ENCODE results near the gene PROM1.

DNA sequence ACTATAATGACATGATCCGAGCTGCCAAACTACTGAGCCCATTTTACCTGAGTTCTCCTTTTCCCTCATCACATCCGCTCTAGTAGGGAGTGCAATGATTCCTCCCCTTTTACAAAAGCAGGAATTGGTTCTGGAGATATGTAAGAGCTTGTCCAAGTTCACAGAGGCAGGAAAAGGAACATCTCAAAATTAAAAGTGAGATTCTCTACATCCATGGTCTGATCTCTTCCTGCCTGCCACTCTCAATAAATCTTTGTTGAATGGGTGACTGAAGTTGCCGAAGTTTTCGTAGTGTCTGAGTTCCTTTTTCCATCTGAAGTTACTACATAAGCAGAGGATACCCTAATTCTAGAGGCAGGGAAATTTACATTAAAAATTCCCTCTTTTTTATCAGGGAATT, 145.2 kb downstream of the PROM1 start, which contains the start of gene FGFBP1:
- TF ChIP-seq TCF7L2 (IDR thresholded peaks at IDR 0.05; ENCODE audit: borderline replicate concordance, extremely low read depth, insufficient read depth, insufficient read length) (no peak), EZH2phosphoT487 (IDR thresholded peaks at IDR 0.05; ENCODE audit: borderline replicate concordance) (no peak), JUND (IDR thresholded peaks at IDR 0.05) (no peak), EZH2 (IDR thresholded peaks at IDR 0.05) (no peak), EGR1 (IDR thresholded peaks at IDR 0.05; ENCODE audit: low read depth) (no peak), POLR2A (IDR thresholded peaks at IDR 0.05; ENCODE audit: borderline replicate concordance, extremely low read depth, insufficient read depth, insufficient read length) (no peak)
- TF ChIP-seq, protein P1, sequence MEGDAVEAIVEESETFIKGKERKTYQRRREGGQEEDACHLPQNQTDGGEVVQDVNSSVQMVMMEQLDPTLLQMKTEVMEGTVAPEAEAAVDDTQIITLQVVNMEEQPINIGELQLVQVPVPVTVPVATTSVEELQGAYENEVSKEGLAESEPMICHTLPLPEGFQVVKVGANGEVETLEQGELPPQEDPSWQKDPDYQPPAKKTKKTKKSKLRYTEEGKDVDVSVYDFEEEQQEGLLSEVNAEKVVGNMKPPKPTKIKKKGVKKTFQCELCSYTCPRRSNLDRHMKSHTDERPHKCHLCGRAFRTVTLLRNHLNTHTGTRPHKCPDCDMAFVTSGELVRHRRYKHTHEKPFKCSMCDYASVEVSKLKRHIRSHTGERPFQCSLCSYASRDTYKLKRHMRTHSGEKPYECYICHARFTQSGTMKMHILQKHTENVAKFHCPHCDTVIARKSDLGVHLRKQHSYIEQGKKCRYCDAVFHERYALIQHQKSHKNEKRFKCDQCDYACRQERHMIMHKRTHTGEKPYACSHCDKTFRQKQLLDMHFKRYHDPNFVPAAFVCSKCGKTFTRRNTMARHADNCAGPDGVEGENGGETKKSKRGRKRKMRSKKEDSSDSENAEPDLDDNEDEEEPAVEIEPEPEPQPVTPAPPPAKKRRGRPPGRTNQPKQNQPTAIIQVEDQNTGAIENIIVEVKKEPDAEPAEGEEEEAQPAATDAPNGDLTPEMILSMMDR (IDR thresholded peaks at IDR 0.05 in 2 of 3, conservative IDR thresholded peaks at IDR 0.05 in 1 of 3; ENCODE audit: borderline replicate concordance in 1 of 3, insufficient read depth in 1 of 3, low read depth in 2 of 3, low read length in 2 of 3), result no peak
- TF ChIP-seq, protein P2, sequence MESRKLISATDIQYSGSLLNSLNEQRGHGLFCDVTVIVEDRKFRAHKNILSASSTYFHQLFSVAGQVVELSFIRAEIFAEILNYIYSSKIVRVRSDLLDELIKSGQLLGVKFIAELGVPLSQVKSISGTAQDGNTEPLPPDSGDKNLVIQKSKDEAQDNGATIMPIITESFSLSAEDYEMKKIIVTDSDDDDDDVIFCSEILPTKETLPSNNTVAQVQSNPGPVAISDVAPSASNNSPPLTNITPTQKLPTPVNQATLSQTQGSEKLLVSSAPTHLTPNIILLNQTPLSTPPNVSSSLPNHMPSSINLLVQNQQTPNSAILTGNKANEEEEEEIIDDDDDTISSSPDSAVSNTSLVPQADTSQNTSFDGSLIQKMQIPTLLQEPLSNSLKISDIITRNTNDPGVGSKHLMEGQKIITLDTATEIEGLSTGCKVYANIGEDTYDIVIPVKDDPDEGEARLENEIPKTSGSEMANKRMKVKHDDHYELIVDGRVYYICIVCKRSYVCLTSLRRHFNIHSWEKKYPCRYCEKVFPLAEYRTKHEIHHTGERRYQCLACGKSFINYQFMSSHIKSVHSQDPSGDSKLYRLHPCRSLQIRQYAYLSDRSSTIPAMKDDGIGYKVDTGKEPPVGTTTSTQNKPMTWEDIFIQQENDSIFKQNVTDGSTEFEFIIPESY (IDR thresholded peaks at IDR 0.05; ENCODE audit: extremely low read depth, insufficient replicate concordance, low read length), result no peak
- TF ChIP-seq, protein P3, sequence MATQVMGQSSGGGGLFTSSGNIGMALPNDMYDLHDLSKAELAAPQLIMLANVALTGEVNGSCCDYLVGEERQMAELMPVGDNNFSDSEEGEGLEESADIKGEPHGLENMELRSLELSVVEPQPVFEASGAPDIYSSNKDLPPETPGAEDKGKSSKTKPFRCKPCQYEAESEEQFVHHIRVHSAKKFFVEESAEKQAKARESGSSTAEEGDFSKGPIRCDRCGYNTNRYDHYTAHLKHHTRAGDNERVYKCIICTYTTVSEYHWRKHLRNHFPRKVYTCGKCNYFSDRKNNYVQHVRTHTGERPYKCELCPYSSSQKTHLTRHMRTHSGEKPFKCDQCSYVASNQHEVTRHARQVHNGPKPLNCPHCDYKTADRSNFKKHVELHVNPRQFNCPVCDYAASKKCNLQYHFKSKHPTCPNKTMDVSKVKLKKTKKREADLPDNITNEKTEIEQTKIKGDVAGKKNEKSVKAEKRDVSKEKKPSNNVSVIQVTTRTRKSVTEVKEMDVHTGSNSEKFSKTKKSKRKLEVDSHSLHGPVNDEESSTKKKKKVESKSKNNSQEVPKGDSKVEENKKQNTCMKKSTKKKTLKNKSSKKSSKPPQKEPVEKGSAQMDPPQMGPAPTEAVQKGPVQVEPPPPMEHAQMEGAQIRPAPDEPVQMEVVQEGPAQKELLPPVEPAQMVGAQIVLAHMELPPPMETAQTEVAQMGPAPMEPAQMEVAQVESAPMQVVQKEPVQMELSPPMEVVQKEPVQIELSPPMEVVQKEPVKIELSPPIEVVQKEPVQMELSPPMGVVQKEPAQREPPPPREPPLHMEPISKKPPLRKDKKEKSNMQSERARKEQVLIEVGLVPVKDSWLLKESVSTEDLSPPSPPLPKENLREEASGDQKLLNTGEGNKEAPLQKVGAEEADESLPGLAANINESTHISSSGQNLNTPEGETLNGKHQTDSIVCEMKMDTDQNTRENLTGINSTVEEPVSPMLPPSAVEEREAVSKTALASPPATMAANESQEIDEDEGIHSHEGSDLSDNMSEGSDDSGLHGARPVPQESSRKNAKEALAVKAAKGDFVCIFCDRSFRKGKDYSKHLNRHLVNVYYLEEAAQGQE (IDR thresholded peaks at IDR 0.05; ENCODE audit: low read depth), result no peak

All from HCT116 (cell line).